Sigmoid colon (tissue), 7 donors: ENCODE measurements around the gene SYNPO. TPM values are rescaled to one million over a fixed set of nuclear protein-coding genes. Genes with fewer than 3 reads are reported as not detected.

Experiments
- DNase-seq: peaks from one replicate; pipeline ENCODE4 v3.0.0-alpha.2; 2019
- H3K27ac ChIP-seq, 4 donors: fragments of 200-600 bp; sonication (generic); one replicate each; pipeline ENCODE4 v1.5.1; 2016 to 2019; ENCODE audit warnings: mild to moderate bottlenecking in 1 of 4
- H3K27me3 ChIP-seq, 3 donors: fragments of 200-600 bp; sonication (generic); one replicate each; pipeline ENCODE4 v1.5.1; 2019; ENCODE audit warnings: mild to moderate bottlenecking in 1 of 3
- H3K36me3 ChIP-seq, 4 donors: fragments of 200-600 bp; sonication (generic); one replicate each; pipeline ENCODE4 v1.5.1; 2016 to 2019
- H3K4me1 ChIP-seq, 4 donors: fragments of 200-600 bp; sonication (generic); one replicate each; pipeline ENCODE4 v1.5.1; 2017 to 2019
- H3K4me3 ChIP-seq, 4 donors: fragments of 200-600 bp; sonication (generic); one replicate each; pipeline ENCODE4 v1.5.1; 2017 to 2019; ENCODE audit warnings: mild to moderate bottlenecking in 2 of 4, moderate library complexity in 1 of 4
- H3K9me3 ChIP-seq, 4 donors: fragments of 200-600 bp in 3 of 4; sonication (generic) in 3 of 4; one replicate each; pipeline versions ENCODE4 v1.5.1 to v1.6.1; 2013 to 2019
- CTCF ChIP-seq, 4 experiments: fragments of 450-650 bp in 3 of 4; fragments of 200-600 bp in 1 of 4; IDR thresholded peaks; one replicate each; pipeline ENCODE4 v1.5.1; 2016 to 2019; ENCODE audit warnings: antibody characterized with exemption in 4 of 4, mild to moderate bottlenecking in 3 of 4, moderate library complexity in 2 of 4
- EP300 ChIP-seq, 4 donors: sonication (generic); formaldehyde crosslinking; IDR thresholded peaks; one replicate each; pipeline ENCODE4 v1.6.1; 2017; ENCODE audit warnings: antibody characterized with exemption in 4 of 4
- POLR2A ChIP-seq, 2 donors: fragments of 450-650 bp; IDR thresholded peaks; one replicate each; pipeline ENCODE4 v1.6.1; 2016; ENCODE audit warnings: antibody characterized with exemption in 2 of 2, mild to moderate bottlenecking in 2 of 2, moderate library complexity in 2 of 2
- POLR2AphosphoS5 ChIP-seq, 4 donors: sonication (generic); formaldehyde crosslinking; IDR thresholded peaks; one replicate each; pipeline ENCODE4 v1.6.1; 2017; ENCODE audit warnings: antibody characterized with exemption in 4 of 4
- WGBS, 2 donors: extraction: QIAGEN DNeasy Blood & Tissue Kit; methylation state at CpG; one replicate each; pipeline ENCODE4 v1.1.7; 2013; 5-methylcytosine and 5-hydroxymethylcytosine counted together
- intact Hi-C: fragments of 100-400 bp; cut with DNase I; formaldehyde crosslinking; loops from one replicate; pipeline ENCODE4 v1.15.1; 2023
- polyA plus RNA-seq, 3 donors: library from polyadenylated mRNA; stranded (reverse); fragments of 200-250 nt; gene quantifications; one replicate each; pipeline ENCODE4 v1.2.3, GENCODE V29; 2013
- total RNA-seq, 4 donors: library from RNA; depleted of rRNA; stranded (reverse); fragments of >200 nt; gene quantifications; one replicate each; pipeline ENCODE4 v1.1.0, GENCODE V29; 2016
- donor health status: healthy with polysubstance abuse.
- donor health status: Bipolar disorder and iron deficiency.
- donor health status: healthy.

The SYNPO gene
- total and polyA plus RNA-seq, 7 donors = 7.1 to 30.1 (median 18.6) TPM

DNA sequence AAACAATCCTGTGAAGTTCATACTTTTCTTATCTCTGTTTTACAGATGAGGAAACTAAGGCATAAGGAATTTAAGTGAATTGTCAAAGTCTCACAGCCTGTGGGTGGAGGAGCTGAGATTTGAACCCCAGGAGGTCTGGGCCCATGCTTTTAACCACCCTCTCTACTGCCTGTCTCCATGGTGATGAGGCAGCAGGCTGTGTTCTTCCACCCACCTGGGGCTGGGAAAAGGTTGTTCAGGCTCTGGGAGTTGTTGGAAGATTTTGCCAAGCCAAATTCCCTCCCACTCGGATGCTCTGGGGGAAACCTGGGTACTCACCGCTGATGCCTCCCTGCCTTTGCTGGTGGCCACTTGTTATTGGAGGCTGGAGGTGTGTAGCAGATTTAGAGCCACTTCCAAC is 18.3 kb upstream of the SYNPO start:
- H3K4me3 ChIP-seq = no peak overlapping the region
- no peaks in the 10 kb centered on the region for H3K36me3 ChIP-seq
- TF ChIP-seq EP300 (IDR thresholded peaks at IDR 0.05) = no peak
- no peak for TF ChIP-seq CTCF (IDR thresholded peaks at IDR 0.05)
- no peak for TF ChIP-seq POLR2AphosphoS5 (IDR thresholded peaks at IDR 0.05)
- no peak for TF ChIP-seq POLR2A (IDR thresholded peaks at IDR 0.05)
- WGBS, 2 donors = 90 to 91% methylated on average over 2 of the region's 2 CpGs
- H3K4me1 ChIP-seq = peaks cover 0 to 54% (median 34%) of the 10 kb centered on the region in 4 donors
- intact Hi-C loops = no loop called here
- no peaks in the 10 kb centered on the region for H3K27me3 ChIP-seq
- no peaks in the 10 kb centered on the region for H3K9me3 ChIP-seq
- DNase-seq = no peak
- H3K27ac ChIP-seq = no peak overlapping the region

DNA sequence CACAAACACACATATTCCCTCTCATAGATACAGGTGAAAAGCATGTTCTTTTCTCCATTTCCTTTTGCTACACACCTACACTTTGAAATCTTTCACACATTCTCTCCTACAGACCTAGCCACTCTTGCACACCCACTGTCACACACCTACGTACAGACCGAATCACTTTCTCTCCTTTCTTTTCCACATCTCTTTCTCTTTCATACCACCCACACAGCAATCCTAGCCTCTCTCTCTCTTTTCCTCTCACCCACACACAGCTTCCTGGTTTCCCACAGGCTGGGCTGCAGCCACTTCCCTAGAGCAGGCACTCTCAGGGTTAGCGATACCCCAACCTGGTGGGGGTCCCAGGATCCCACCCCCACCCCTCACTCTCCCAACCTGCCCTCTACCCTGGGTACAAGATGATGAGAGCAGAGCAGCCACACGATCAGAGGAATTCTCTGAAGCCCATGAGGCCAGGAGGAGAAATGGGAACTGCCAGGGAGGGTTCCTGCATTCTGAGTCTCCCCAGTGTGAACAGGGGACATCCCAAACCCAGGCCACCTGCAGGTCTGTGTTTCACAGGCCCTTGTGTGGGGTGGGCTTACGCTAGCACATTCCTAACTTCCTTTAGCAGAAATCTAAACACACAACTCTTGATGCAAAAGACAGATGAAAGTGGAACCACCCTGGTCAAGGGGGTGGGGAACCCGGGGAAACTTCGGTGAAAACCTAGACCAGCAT is 17.1 kb upstream of the SYNPO start:
- H3K27me3 ChIP-seq = no peaks in the 10 kb centered on the region
- peak overlapping the region in 3 of 4 donors; percentile 86 to 91 (median 89) for H3K27ac ChIP-seq
- H3K4me3 ChIP-seq = no peak overlapping the region
- WGBS, 2 donors = 55 to 74% methylated on average over 7 of the region's 7 CpGs
- no peaks in the 10 kb centered on the region for H3K9me3 ChIP-seq
- DNase-seq = no peak
- intact Hi-C loops = no loop called here
- H3K36me3 ChIP-seq = no peaks in the 10 kb centered on the region
- no peak for TF ChIP-seq POLR2A (IDR thresholded peaks at IDR 0.05)
- TF ChIP-seq POLR2AphosphoS5 (IDR thresholded peaks at IDR 0.05) = no peak
- no peak for TF ChIP-seq EP300 (IDR thresholded peaks at IDR 0.05)
- TF ChIP-seq CTCF (IDR thresholded peaks at IDR 0.05) = no peak
- H3K4me1 ChIP-seq = peaks cover 0 to 60% (median 38%) of the 10 kb centered on the region in 4 donors

DNA sequence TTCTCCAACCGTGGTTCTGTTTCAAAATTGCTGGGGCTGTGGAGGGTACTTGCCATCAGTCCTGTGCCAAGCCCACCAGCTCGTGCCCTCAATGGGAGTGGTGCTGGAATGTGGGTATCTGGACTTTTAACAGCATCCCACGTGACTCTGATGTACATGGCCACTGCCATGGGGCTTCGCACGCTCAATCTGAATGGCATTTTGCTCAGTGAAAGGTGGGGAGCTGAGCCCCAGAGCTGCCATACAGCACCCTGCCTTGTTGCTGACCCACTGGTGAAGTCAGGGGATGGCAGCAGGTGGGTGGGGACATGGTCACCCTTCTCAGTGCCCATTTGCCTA is 16.6 kb upstream of the SYNPO start:
- peak overlapping the region; percentile 84 to 91 (median 88) for H3K27ac ChIP-seq
- peak overlapping the region in 1 of 4 donors; percentile 87 for H3K4me3 ChIP-seq

DNA sequence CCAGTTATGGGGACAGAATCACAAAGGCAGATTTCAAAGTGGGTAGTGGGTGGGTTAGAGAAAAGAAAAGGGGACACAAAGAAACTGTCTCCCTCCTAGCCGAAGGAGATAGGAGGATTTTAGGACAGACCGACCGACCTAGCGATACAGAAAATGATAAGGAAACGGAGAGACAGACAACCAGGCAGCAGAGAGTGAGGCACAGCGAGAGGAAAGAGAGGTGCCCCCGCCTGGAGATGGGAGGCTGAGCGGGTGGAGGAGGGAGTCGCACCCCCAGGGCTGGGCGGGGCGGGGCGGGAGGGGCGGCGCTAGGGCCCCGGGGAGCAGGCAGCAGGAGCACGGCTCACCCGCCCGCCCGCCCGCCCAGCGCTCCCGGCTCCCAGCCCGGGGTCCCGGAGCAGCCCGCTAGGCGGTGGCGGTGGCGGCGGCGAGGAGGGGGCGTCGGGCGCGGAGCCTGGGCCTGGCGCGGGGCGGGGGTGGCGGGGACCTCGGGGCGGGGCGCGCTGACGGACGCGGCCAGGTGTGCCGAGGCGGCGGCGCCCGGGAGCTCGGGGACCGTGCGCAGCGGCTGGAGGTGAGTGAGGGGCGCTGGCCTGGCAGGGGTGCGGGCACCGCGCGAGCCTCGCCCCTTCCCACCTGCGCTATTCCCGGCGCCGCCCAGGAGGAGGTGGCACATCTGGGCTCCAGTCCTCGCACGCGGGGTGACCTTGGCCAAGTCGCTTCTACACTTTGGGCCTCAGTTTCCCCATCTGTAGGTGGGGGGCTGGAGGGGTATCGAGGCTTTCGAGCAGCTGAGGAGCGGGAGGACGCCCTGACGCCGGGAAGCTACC is 15.9 kb upstream of the SYNPO start:
- Histone ChIP-seq H3K36me3 (no peaks in the 10 kb centered on the region), H3K9me3 (no peaks in the 10 kb centered on the region), H3K27ac (peak overlapping the region; percentile 84 to 91 (median 88)), H3K4me3 (peak overlapping the region; percentile 56 to 87 (median 74)), H3K4me1 (peaks cover 0 to 57% (median 37%) of the 10 kb centered on the region in 4 donors), H3K27me3 (no peaks in the 10 kb centered on the region)
- no peak for DNase-seq
- intact Hi-C loops = loop anchor here (2.0 kb wide), 1 partner anchor 16 kb away; the partner anchor contains the start of gene SYNPO
- 1 to 3% methylated on average over 74 of the region's 74 CpGs for WGBS, 2 donors
- TF ChIP-seq POLR2AphosphoS5 (IDR thresholded peaks at IDR 0.05) = peak in 1 of 4 donors; percentile 10
- no peak for TF ChIP-seq POLR2A (IDR thresholded peaks at IDR 0.05)

More for the DNA sequence above, 16.6 kb upstream of the SYNPO start:
- TF ChIP-seq EP300 (IDR thresholded peaks at IDR 0.05) = no peak
- TF ChIP-seq CTCF (IDR thresholded peaks at IDR 0.05) = no peak
- no peak for TF ChIP-seq POLR2AphosphoS5 (IDR thresholded peaks at IDR 0.05)
- no peak for TF ChIP-seq POLR2A (IDR thresholded peaks at IDR 0.05)
- DNase-seq = no peak
- H3K4me1 ChIP-seq = peaks cover 0 to 61% (median 38%) of the 10 kb centered on the region in 4 donors
- no peaks in the 10 kb centered on the region for H3K27me3 ChIP-seq
- WGBS, 2 donors = 66 to 72% methylated on average over 5 of the region's 5 CpGs
- no peaks in the 10 kb centered on the region for H3K36me3 ChIP-seq
- H3K9me3 ChIP-seq = no peaks in the 10 kb centered on the region
- intact Hi-C loops = loop anchor here (2.0 kb wide), 1 partner anchor 17 kb away; the partner anchor contains the start of gene SYNPO

- H3K9me3 ChIP-seq = no peaks in the 10 kb centered on the region
- H3K4me3 ChIP-seq = peak overlapping the region; percentile 56 to 87 (median 74)
- peaks cover 0 to 59% (median 37%) of the 10 kb centered on the region in 4 donors for H3K4me1 ChIP-seq
- WGBS, 2 donors = 9 to 26% methylated on average over 19 of the region's 19 CpGs
- H3K36me3 ChIP-seq = no peaks in the 10 kb centered on the region
- H3K27me3 ChIP-seq = no peaks in the 10 kb centered on the region
- peak overlapping the region; percentile 84 to 91 (median 88) for H3K27ac ChIP-seq
- intact Hi-C loops = loop anchor here (2.0 kb wide), 1 partner anchor 16 kb away; the partner anchor contains the start of gene SYNPO
- no peak for DNase-seq
- TF ChIP-seq POLR2AphosphoS5 (IDR thresholded peaks at IDR 0.05) (no peak), CTCF (IDR thresholded peaks at IDR 0.05) (no peak), POLR2A (IDR thresholded peaks at IDR 0.05) (no peak), EP300 (IDR thresholded peaks at IDR 0.05) (no peak)
These were observed 15.3 kb upstream of the SYNPO start for GRCh38 chr5:150625164-150625535.
